Neuronal stem cell (in vitro differentiated cells): ENCODE results near the gene WDR35.
A peak's percentile ranks its signal among the peaks of the same experiment; 100 is the strongest.

ENCODE experiments used
- DNase-seq: peaks from one replicate; pipeline ENCODE4 v3.0.0-alpha.2; 2013; ENCODE audit warnings: low spot score
- H2AFZ ChIP-seq: one replicate; pipeline ENCODE4 v1.6.1; 2013; ENCODE audit warnings: mild to moderate bottlenecking, low read length, inconsistent platforms
- H2AK5ac ChIP-seq: 2 replicates; pipeline ENCODE4 v1.6.1; 2013; ENCODE audit warnings: low read depth, mild to moderate bottlenecking, inconsistent platforms, low read length, moderate library complexity, mixed read lengths
- H2BK120ac ChIP-seq: 2 replicates; pipeline ENCODE4 v1.6.1; 2013; ENCODE audit warnings: low read depth, mild to moderate bottlenecking, inconsistent platforms, low read length, moderate library complexity, mixed read lengths
- H2BK12ac ChIP-seq: one replicate; pipeline ENCODE4 v1.6.1; 2013; ENCODE audit warnings: low read length, inconsistent platforms
- H2BK15ac ChIP-seq: 2 replicates; pipeline ENCODE4 v1.6.1; 2013; ENCODE audit warnings: mild to moderate bottlenecking, low read length, inconsistent platforms, mixed read lengths
- H2BK5ac ChIP-seq: one replicate; pipeline ENCODE4 v1.6.1; 2013; ENCODE audit warnings: inconsistent platforms, mild to moderate bottlenecking, low read length, moderate library complexity
- H3K14ac ChIP-seq: one replicate; pipeline ENCODE4 v1.6.1; 2013; ENCODE audit warnings: low read length, inconsistent platforms
- H3K18ac ChIP-seq: 2 replicates; pipeline ENCODE4 v1.6.1; 2013; ENCODE audit warnings: low read length, inconsistent platforms
- H3K23ac ChIP-seq: 2 replicates; pipeline ENCODE4 v1.6.1; 2013; ENCODE audit warnings: low read depth, mild to moderate bottlenecking, mixed read lengths, low read length, inconsistent platforms; ENCODE audit not compliant: poor library complexity
- H3K27ac ChIP-seq: replicated peaks from 3 replicates; pipeline ENCODE4 v1.5.1; 2013; ENCODE audit warnings: low read length, inconsistent platforms
- H3K27me3 ChIP-seq, 3 experiments: 2 replicates each; pipeline ENCODE4 v1.6.1; 2013; ENCODE audit warnings: low read length in 3 of 3, mild to moderate bottlenecking in 2 of 3, inconsistent platforms in 1 of 3, low read depth in 1 of 3, mixed read lengths in 1 of 3, moderate library complexity in 1 of 3; ENCODE audit not compliant: control insufficient read depth in 3 of 3, insufficient read depth in 3 of 3
- H3K36me3 ChIP-seq, 2 donors: replicated peaks in 1 of 2; 2 replicates each; pipeline ENCODE4 v1.6.1; 2013; ENCODE audit warnings: low read length in 2 of 2; ENCODE audit not compliant: control insufficient read depth in 2 of 2, insufficient read depth in 2 of 2
- H3K4ac ChIP-seq: 2 replicates; pipeline ENCODE4 v1.6.1; 2013; ENCODE audit warnings: inconsistent platforms, mild to moderate bottlenecking, low read length, moderate library complexity
- H3K4me1 ChIP-seq, 2 donors: 1 replicate in 1 of 2; 2 replicates in 1 of 2; pipeline ENCODE4 v1.6.1; 2013; ENCODE audit warnings: low read length in 2 of 2, low read depth in 1 of 2; ENCODE audit not compliant: control insufficient read depth in 2 of 2, insufficient read depth in 1 of 2
- H3K4me2 ChIP-seq: one replicate; pipeline ENCODE4 v1.6.1; 2013; ENCODE audit warnings: mild to moderate bottlenecking, low read length, inconsistent platforms; ENCODE audit not compliant: insufficient read depth, poor library complexity, severe bottlenecking
- H3K4me3 ChIP-seq, 2 donors: 2 replicates each; pipeline ENCODE4 v1.5.1; 2013; ENCODE audit warnings: low read length in 2 of 2, mild to moderate bottlenecking in 2 of 2, inconsistent platforms in 1 of 2, moderate library complexity in 1 of 2
- H3K79me1 ChIP-seq: one replicate; pipeline ENCODE4 v1.6.1; 2013; ENCODE audit warnings: low read depth, mild to moderate bottlenecking, inconsistent platforms, low read length, moderate library complexity
- H3K9ac ChIP-seq: one replicate; pipeline ENCODE4 v1.6.1; 2013; ENCODE audit warnings: mild to moderate bottlenecking, low read depth, low read length, inconsistent platforms; ENCODE audit not compliant: poor library complexity
- H3K9me3 ChIP-seq, 2 donors: replicated peaks in 1 of 2; 2 replicates each; pipeline versions ENCODE3 to v1.6.1; 2013; ENCODE audit warnings: low read length in 2 of 2, mild to moderate bottlenecking in 2 of 2, inconsistent platforms in 1 of 2, low read depth in 1 of 2, mixed read lengths in 1 of 2, moderate library complexity in 1 of 2; ENCODE audit not compliant: control insufficient read depth in 2 of 2, insufficient read depth in 1 of 2
- H4K8ac ChIP-seq: one replicate; pipeline ENCODE4 v1.6.1; 2013; ENCODE audit warnings: low read depth, mild to moderate bottlenecking, inconsistent platforms, low read length, moderate library complexity
- H4K91ac ChIP-seq: one replicate; pipeline ENCODE4 v1.6.1; 2013; ENCODE audit warnings: low read length, low read depth, mild to moderate bottlenecking, inconsistent platforms; ENCODE audit not compliant: poor library complexity
- WGBS, 2 donors: extraction: QIAGEN DNeasy Blood & Tissue Kit; methylation state at CpG; one replicate each; pipeline ENCODE4 v1.1.7; 2013; ENCODE audit warnings: missing lambda C conversion rate in 2 of 2, mixed read lengths in 1 of 2; ENCODE audit not compliant: insufficient read length in 2 of 2, insufficient replicate concordance in 1 of 2; ENCODE audit errors: extremely low coverage in 2 of 2; 5-methylcytosine and 5-hydroxymethylcytosine counted together

Gene WDR35

DNA sequence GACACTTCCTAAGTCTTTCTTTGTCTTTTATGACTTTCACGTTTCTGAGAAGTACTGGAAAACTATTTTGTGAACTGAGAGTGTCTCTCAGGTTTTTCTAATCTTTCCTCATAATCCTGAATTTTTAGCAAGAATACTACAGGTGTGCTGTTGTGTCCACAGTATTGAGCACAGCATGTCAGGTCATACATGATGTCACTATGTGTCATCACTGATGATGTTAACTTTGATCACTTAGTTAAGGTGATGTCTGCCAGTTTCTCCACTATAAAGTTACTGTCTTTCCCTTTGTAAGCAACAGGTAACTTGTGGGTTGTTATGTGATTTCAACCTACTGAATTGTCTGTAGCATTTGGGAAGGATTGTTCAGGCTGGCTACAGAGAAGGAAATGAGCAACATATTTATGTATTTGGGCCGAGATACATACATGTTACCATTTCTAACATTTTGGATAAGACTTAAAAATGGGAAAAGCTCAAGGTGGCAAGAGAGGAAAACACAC is 11.5 kb upstream of the WDR35 start:
- Histone ChIP-seq H2AK5ac (no peak overlapping the region), H3K27ac (no peak overlapping the region), H3K23ac (no peak overlapping the region), H4K91ac (no peak overlapping the region), H2BK12ac (no peak overlapping the region), H3K4me3 (no peak overlapping the region), H3K36me3 (no peaks in the 10 kb centered on the region), H4K8ac (no peak overlapping the region), H3K79me1 (no peaks in the 10 kb centered on the region), H3K9me3 (no peaks in the 10 kb centered on the region), H2BK5ac (no peak overlapping the region), H2AFZ (no peak overlapping the region), H3K4me2 (no peak overlapping the region), H3K4me1 (no peaks in the 10 kb centered on the region), H3K27me3 (no peaks in the 10 kb centered on the region), H3K4ac (no peak overlapping the region), H3K9ac (no peak overlapping the region), H2BK120ac (no peak overlapping the region), H2BK15ac (no peak overlapping the region), H3K18ac (no peak overlapping the region), H3K14ac (no peak overlapping the region)
- WGBS, 2 donors = no CpG with 5 or more reads among the region's 2 CpGs
- DNase-seq = no peak

DNA sequence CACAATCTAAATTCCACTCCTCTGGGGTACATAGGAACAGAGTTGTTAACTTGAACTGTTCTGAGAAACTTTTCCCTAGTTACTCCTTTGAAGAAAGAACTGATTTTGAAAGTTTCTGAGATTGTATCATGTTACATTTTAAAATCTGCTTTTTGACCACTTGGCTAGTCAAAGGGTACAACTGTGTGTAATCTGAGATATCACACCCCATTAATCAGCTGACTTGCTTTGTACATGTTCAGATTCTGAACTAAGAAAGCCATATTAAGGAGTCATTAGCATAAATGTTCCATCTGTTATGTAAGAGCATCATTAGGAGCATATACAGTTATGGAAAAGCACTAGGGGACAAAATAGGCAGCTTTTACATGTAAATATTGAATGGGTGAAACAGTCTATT is 3.8 kb upstream of the WDR35 start:
- Histone ChIP-seq H2AK5ac (no peak overlapping the region), H3K9ac (no peak overlapping the region), H3K18ac (no peak overlapping the region), H2BK15ac (no peak overlapping the region), H2BK12ac (no peak overlapping the region), H3K36me3 (no peaks in the 10 kb centered on the region), H2BK5ac (no peak overlapping the region), H3K4ac (no peak overlapping the region), H4K91ac (no peak overlapping the region), H3K4me3 (no peak overlapping the region), H3K23ac (no peak overlapping the region), H3K27me3 (no peaks in the 10 kb centered on the region), H3K4me1 (peaks cover 0 to 4% of the 10 kb centered on the region in 2 donors), H3K27ac (no peak overlapping the region), H2BK120ac (no peak overlapping the region), H2AFZ (no peak overlapping the region), H3K4me2 (no peak overlapping the region), H3K9me3 (no peaks in the 10 kb centered on the region), H4K8ac (no peak overlapping the region), H3K14ac (no peak overlapping the region), H3K79me1 (peaks cover 7% of the 10 kb centered on the region)
- DNase-seq = no peak

DNA sequence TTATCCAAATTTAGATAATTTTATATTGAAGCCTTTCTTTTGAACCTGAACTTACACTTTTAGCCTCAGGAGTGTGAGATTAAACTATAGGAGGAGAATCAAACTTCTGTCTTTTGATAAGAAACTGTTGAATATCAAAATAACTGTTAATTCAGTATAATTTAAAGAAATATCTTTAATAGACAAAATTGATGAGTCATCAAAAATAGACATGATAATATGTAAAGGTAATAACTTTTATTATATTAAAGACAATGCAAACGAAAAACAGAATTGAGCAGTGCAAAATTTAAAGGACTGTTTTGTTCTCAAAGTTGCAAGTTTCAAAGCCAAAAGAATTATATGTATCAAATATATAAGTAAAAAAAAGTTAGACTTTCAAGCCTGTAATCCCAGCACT is 2.0 kb upstream of the WDR35 start:
- H4K91ac ChIP-seq = no peak overlapping the region
- peaks cover 0 to 11% of the 10 kb centered on the region in 2 donors for H3K36me3 ChIP-seq
- no peak overlapping the region for H3K4me2 ChIP-seq
- no peak overlapping the region for H3K14ac ChIP-seq
- no peak overlapping the region for H2BK12ac ChIP-seq
- no peak overlapping the region for H3K4me3 ChIP-seq
- H3K27ac ChIP-seq = no peak overlapping the region
- H3K27me3 ChIP-seq = no peaks in the 10 kb centered on the region
- no peak for DNase-seq
- no peak overlapping the region for H3K9ac ChIP-seq
- H3K4me1 ChIP-seq = peaks cover 0 to 4% of the 10 kb centered on the region in 2 donors
- no peak overlapping the region for H3K23ac ChIP-seq
- no peak overlapping the region for H3K18ac ChIP-seq
- no peak overlapping the region for H4K8ac ChIP-seq
- no peak overlapping the region for H2BK15ac ChIP-seq
- no peak overlapping the region for H3K4ac ChIP-seq
- H2BK120ac ChIP-seq = no peak overlapping the region
- H3K79me1 ChIP-seq = peaks cover 7% of the 10 kb centered on the region
- H3K9me3 ChIP-seq = no peaks in the 10 kb centered on the region
- WGBS, 2 donors = no CpG with 5 or more reads among the region's 1 CpG
- no peak overlapping the region for H2AK5ac ChIP-seq
- H2BK5ac ChIP-seq = no peak overlapping the region
- no peak overlapping the region for H2AFZ ChIP-seq

DNA sequence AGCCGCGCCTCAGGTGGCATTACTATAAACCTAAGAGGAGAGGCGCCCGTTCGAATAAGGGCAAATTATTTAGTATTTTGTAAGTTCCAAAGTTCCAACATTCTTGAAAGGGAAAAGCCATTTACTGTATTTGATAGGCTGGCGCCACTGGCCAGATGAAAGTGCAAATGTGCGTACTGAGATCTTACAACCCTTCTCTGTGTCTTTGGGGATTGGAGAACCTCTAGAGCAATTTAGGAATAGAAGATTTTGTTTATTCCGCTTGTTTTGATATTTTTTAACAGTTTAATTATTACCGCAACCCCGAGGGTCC is 467 bp upstream of the WDR35 start:
- peak overlapping the region; percentile 90 for H2BK5ac ChIP-seq
- H3K4ac ChIP-seq = no peak overlapping the region
- no peaks in the 10 kb centered on the region for H3K9me3 ChIP-seq
- H3K36me3 ChIP-seq = peaks cover 0 to 23% of the 10 kb centered on the region in 2 donors
- H3K18ac ChIP-seq = peak overlapping the region; percentile 99
- H3K4me2 ChIP-seq = peak overlapping the region; percentile 97
- peak overlapping the region; percentile 67 for H2BK15ac ChIP-seq
- peak overlapping the region; percentile 66 to 85 for H3K4me3 ChIP-seq
- peak overlapping the region; percentile 98 for H2AFZ ChIP-seq
- no peak for DNase-seq
- peak overlapping the region; percentile 71 for H3K27ac ChIP-seq
- no peak overlapping the region for H2BK120ac ChIP-seq
- H3K23ac ChIP-seq = peak overlapping the region; percentile 96
- H3K9ac ChIP-seq = peak overlapping the region; percentile 98
- H3K79me1 ChIP-seq = peaks cover 7% of the 10 kb centered on the region
- no peak overlapping the region for H2BK12ac ChIP-seq
- peak overlapping the region; percentile 89 for H3K14ac ChIP-seq
- H4K8ac ChIP-seq = peak overlapping the region; percentile 99
- H4K91ac ChIP-seq = peak overlapping the region; percentile 72
- no CpG with 5 or more reads among the region's 10 CpGs for WGBS, 2 donors
- peaks cover 0 to 4% of the 10 kb centered on the region in 2 donors for H3K4me1 ChIP-seq
- peak overlapping the region; percentile 75 for H2AK5ac ChIP-seq
- no peaks in the 10 kb centered on the region for H3K27me3 ChIP-seq
